C4-2B (cell line): ENCODE measurements around the gene RMRP.

Source experiments
- CTCF ChIP-seq: fragments of 450-650 bp; conservative IDR thresholded peaks from 2 replicates; pipeline ENCODE4 v1.5.1; 2017; ENCODE audit warnings: mild to moderate bottlenecking
- ZFX ChIP-seq: fragments of 450-650 bp; IDR thresholded peaks from 2 replicates; pipeline ENCODE4 v1.6.1; 2017

- TF ChIP-seq ZFX: no peak
- TF ChIP-seq CTCF: peak; percentile 70
These were observed 533 bp upstream of the RMRP start, which contains the start of gene CCDC107 for GRCh38 chr9:35658137-35658967.
